HUES48 (cell line): ENCODE results near the gene PLK5.
A peak's percentile ranks its signal among the peaks of the same experiment; 100 is the strongest.

ENCODE experiments used
- H3K27ac ChIP-seq: one replicate; pipeline ENCODE4 v1.7.0; 2013; ENCODE audit warnings: low read depth, low read length, inconsistent platforms
- H3K27me3 ChIP-seq: 2 replicates; pipeline ENCODE4 v1.6.1; 2013; ENCODE audit warnings: mild to moderate bottlenecking, low read length; ENCODE audit not compliant: control insufficient read depth, insufficient read depth
- H3K36me3 ChIP-seq: 2 replicates; pipeline ENCODE4 v1.6.1; 2013; ENCODE audit warnings: low read length; ENCODE audit not compliant: control insufficient read depth, insufficient read depth
- H3K4me1 ChIP-seq: 2 replicates; pipeline ENCODE4 v1.6.1; 2013; ENCODE audit warnings: mild to moderate bottlenecking, low read length; ENCODE audit not compliant: control insufficient read depth, insufficient read depth
- H3K4me3 ChIP-seq: 2 replicates; pipeline ENCODE4 v1.5.1; 2013; ENCODE audit warnings: mild to moderate bottlenecking, low read depth, low read length
- H3K9ac ChIP-seq: 2 replicates; pipeline ENCODE4 v1.6.1; 2013; ENCODE audit warnings: mild to moderate bottlenecking, low read depth, low read length, moderate library complexity
- H3K9me3 ChIP-seq: 2 replicates; pipeline ENCODE4 v1.6.1; 2013; ENCODE audit warnings: low read length; ENCODE audit not compliant: control insufficient read depth, insufficient read depth

PLK5 gene

DNA sequence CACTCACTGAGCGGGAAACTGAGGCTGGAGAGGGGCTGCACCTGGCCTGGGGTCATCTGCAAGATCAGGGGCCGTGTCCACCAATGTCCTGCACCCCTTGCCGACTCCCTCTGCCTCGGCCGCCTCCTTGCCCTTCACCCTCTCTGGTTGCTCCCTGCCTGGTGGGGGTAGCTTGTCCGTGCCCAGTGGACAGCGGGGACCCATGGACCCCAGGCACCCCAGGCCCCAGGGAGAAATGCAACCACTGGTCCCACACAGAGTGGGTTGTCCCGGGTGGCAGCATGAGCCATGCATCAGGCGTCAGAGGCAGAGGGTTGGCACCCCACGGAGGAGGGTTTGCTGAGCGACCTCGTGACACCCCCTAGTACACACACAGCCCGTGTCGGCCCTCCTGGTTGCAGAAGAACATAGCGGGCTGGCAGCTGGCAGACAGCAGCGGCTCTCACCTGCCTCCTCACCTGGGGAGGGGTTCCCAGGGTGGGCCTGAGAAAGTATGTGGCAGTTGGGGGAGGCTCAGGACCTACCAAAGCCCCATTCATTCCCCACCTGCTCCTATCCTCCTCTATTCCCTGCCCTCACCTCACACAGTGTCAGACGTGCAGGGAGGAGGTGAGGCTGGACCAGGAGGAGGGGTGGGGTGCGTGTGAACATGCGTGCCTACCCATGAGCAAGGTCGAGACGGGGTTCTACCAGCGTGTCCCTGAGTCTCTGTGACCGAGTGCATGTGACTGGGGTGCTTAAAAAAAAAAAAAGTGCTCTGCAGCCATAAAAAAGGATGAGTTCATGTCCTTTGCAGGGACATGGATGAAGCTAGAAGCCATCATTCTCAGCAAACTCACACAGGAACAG is 19.7 kb upstream of the PLK5 start:
- Histone ChIP-seq H3K9me3 (no peaks in the 10 kb centered on the region; the same call in 1 of the 2 replicates), H3K4me1 (peaks cover 3% of the 10 kb centered on the region; the same call in 1 of the 2 replicates), H3K9ac (0 out of 2 replicates have a peak overlapping the region, but pooled peaks have one; percentile 25), H3K27me3 (peaks cover 18% of the 10 kb centered on the region), H3K27ac (no peak overlapping the region), H3K4me3 (peak overlapping the region; percentile 45), H3K36me3 (no peaks in the 10 kb centered on the region)

DNA sequence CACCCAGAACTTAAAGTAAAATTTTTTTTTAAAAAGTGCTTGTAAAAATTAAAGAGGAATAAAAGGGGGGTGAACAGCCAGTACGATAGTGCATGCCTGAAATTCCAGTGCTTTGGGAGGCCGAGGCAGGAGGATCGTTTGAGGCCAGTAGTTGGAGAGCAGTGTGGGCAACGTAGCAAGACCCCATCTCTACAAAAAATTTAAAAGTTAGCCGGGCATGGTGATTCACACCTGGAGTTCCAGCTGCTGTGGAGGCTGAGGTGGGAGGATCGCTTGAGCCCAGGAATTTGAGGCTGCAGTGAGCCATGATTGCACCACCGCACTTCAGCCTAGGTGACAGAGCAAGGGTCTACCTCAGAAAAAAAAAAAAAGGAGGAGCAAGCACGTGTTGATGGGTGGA is 18.9 kb upstream of the PLK5 start:
- Histone ChIP-seq H3K27me3 (peaks cover 18% of the 10 kb centered on the region), H3K9ac (no peak overlapping the region), H3K27ac (no peak overlapping the region), H3K9me3 (no peaks in the 10 kb centered on the region; the same call in 1 of the 2 replicates), H3K36me3 (no peaks in the 10 kb centered on the region), H3K4me1 (peaks cover 3% of the 10 kb centered on the region; the same call in 1 of the 2 replicates), H3K4me3 (no peak overlapping the region)

DNA sequence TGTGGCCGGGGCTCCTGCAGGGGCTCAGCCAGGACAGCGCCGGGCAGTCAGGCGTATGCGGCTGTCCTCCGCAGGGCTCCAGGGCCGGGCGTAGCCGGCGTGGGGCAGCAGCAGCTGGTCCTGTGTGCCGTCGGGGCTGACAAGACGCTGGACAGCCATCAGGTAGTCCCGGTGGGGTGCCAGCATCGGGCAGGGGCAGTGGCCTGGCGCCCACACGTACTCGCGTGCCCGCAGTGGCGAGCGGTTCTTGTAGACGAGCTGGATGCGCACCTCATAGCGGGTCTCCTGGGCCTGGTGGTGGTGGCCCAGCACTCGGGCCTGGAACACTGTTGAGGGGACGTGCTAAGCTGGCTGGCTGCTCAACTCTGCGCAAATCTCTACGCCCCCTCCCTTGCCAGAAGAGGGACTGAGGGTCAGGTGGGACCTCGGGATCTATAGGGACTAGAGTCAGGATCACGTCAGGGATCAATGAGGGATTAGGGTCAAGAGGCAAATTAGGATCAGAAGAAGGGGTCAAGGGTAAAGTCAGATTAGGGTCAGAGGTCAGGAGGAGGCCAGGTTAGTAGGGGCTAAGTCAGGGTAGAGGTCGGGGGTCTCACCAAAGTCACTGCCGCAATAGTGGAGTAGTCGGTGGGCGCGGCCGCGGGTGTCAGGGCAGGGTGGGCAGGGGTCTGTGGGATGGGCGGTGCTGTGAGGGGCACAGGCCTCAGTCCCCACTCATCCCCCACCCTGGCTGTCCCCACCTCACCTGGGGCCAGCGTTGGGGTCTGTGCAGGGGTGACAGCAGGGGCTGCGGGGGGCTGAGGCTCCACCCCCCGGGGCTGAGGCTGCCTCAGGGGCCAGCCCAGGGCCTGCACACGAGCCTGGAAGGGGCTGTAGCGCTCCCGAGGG is 17.6 kb upstream of the PLK5 start:
- Histone ChIP-seq H3K36me3 (no peaks in the 10 kb centered on the region), H3K27ac (no peak overlapping the region), H3K4me1 (peaks cover 3% of the 10 kb centered on the region; the same call in 1 of the 2 replicates), H3K4me3 (no peak overlapping the region), H3K9me3 (no peaks in the 10 kb centered on the region), H3K27me3 (peaks cover 19% of the 10 kb centered on the region), H3K9ac (no peak overlapping the region)

DNA sequence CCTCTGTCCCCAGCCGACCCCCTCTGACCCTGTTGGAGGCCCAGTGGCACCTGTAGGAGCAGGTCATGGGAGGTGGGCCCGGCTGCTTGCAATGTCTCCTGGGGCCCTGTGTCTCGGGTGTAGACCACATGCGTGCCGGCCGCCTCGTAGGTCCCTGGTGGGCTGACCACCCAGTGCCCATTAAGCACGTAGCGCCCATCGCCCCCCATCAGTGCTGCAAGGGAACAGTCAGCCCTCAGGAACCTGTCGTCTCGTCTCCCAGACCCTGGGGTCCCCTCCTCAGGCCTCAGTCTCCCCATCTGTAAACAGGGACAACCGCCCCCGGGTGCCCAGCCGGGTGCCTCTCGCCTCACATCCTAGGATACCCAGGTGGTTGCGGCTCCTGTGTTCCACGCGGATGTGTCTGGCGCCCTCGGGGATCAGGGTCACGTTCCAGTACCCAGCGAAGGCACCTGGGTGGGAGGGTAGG is 16.7 kb upstream of the PLK5 start:
- Histone ChIP-seq H3K27ac (peak overlapping the region; percentile 92), H3K36me3 (no peaks in the 10 kb centered on the region), H3K4me1 (peaks cover 3% of the 10 kb centered on the region; the same call in 1 of the 2 replicates), H3K27me3 (peaks cover 28% of the 10 kb centered on the region), H3K9me3 (no peaks in the 10 kb centered on the region), H3K9ac (no peak overlapping the region), H3K4me3 (peak overlapping the region; percentile 79; the same call in 1 of the 2 replicates)

DNA sequence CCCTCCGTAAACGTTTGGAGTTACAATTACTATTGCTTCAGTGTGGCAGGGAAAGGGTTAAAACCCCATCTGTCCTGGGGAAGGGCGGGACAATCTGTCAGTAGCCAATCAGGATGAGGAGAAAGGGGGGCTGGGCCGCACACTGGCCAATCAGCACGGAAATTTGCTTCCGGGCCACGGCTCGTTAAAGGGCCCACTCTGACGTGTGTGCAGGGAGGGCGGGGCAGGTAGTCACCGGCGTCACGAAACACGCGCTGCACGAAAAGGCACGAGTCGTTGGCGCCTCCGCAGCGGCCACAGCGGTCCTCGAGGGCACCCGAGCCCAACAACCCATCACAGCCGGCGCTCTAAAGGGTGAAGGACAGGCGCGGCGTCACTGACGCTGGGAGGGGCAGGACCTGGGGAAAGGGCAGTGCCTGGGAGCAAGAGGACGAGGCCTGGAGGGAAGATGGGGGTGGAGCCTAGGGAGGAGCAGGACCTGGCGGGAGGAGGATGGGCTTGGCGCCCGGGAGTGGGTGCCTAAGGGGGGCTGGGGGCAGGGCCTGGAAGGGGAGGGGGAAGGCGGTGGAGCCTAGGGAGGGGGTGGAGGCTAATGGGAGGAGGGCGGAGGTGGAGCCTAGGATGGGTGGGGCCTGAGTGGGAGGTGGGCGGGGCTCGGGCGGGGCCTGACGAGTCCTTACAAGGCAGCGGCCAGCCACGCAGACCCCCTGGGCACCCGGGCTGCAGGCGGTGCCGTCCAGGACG is 15.9 kb upstream of the PLK5 start:
- H3K9me3 ChIP-seq, result no peaks in the 10 kb centered on the region
- peaks cover 24% of the 10 kb centered on the region for H3K27me3 ChIP-seq
- H3K36me3 ChIP-seq, result no peaks in the 10 kb centered on the region
- peak overlapping the region; percentile 65 for H3K9ac ChIP-seq
- H3K27ac ChIP-seq, result peak overlapping the region; percentile 92
- H3K4me1 ChIP-seq, result peaks cover 3% of the 10 kb centered on the region; the same call in 1 of the 2 replicates
- H3K4me3 ChIP-seq, result peak overlapping the region; percentile 79

DNA sequence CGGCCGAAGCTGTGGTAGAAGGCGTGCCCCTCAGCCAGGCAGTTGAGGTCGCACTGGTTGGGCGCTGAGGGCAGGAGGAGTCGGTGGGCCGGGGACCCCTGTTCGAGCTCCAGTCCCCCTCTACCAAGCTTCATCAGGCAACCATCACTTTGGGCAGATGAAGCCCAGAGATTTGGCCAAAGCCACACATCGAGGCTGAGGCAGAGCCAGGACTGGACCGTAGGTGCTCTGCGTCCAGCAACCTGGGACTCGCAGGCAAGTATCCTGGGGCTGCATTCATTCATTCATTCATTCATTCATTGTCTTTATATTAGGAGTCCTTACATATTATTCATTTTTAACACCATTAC is 15.4 kb upstream of the PLK5 start:
- Histone ChIP-seq H3K4me1 (peaks cover 3% of the 10 kb centered on the region; the same call in 1 of the 2 replicates), H3K4me3 (peak overlapping the region; percentile 56), H3K27ac (no peak overlapping the region), H3K9ac (no peak overlapping the region), H3K9me3 (no peaks in the 10 kb centered on the region), H3K27me3 (peaks cover 19% of the 10 kb centered on the region), H3K36me3 (no peaks in the 10 kb centered on the region)

DNA sequence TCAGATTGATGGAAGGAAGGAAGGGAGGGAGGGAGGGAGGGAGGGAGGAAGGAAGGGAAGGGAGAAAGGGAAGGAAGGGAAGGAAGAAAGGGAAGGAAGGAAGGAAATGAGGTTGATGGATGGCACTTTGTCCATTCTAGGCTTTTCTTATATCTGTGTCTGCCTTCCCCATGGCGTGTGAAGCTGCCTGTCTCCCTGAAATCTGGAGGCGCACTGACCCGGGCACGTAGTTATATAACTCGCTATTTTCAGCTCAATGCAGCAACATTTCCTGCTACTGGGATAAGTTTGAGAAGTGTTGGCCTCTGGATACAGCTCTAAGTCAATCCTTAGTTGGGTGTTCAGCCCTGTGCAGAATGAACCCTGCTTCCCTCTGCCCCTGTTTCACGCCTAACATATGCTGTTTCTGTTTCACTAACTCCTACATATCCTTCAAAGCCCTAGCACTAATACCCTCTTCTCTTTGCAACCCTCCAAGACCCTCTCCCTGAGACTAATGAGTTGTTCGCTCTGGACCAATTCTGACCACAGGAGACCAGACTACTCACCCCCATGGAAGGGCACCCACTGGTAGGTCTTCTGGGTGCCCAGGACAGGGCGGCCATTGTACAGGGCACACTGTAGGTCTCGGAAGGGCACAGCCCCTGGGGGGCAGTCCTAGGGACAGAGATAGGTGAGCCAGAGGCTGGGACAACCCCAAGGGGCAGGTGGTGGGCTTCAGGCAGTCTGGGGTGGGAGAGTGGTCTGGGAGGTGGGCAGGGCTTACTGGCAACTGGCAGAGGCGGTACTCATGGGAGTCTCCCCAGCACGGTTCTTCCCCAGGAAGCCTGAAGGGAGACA is 14.1 kb upstream of the PLK5 start:
- no peak overlapping the region for H3K27ac ChIP-seq
- peaks cover 12% of the 10 kb centered on the region for H3K27me3 ChIP-seq
- H3K4me1 ChIP-seq, result no peaks in the 10 kb centered on the region
- no peak overlapping the region for H3K9ac ChIP-seq
- no peaks in the 10 kb centered on the region for H3K9me3 ChIP-seq
- H3K36me3 ChIP-seq, result no peaks in the 10 kb centered on the region
- H3K4me3 ChIP-seq, result no peak overlapping the region

DNA sequence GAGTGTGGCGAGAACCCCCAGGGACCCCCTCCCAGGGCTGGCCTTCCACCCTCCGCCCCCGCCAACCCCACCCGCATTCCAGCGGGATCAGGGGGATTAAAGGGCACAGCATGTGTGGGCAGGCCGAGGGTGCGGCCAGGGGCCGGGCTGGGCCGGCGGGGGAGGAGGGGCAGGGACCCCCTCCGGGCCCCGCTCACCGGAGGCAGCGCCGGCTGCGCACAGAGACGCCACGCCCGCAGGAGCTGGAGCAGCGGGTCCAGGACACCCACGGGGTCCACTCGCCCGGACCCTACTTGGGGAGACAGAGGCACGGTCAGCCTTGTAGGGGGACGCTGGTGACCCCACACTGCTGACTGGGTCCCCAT is 13.5 kb upstream of the PLK5 start:
- Histone ChIP-seq H3K36me3 (no peaks in the 10 kb centered on the region), H3K9ac (no peak overlapping the region), H3K27ac (no peak overlapping the region), H3K9me3 (no peaks in the 10 kb centered on the region), H3K27me3 (peaks cover 15% of the 10 kb centered on the region), H3K4me3 (no peak overlapping the region), H3K4me1 (no peaks in the 10 kb centered on the region)

DNA sequence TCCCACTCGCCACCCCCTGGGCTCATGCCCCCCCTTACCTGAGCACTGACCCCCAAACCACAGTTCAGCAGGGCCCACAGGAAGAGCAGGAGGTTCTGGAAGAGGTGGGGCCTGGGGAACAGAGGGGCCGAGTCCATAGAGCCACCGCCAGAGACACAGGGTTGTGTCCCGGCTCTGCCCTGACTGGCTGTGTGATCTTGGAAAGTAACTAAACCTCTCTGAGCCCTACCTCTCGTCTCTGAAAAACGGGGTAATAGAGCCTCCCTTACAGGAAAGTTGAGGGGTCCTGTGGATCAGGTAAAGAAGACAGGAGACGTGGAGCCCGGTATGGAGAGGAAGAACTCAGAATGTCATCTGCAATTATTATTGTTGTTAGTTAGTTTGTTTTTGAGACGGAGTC is 13.1 kb upstream of the PLK5 start:
- Histone ChIP-seq H3K9me3 (no peaks in the 10 kb centered on the region), H3K27me3 (peaks cover 15% of the 10 kb centered on the region), H3K27ac (no peak overlapping the region), H3K9ac (no peak overlapping the region), H3K36me3 (no peaks in the 10 kb centered on the region), H3K4me3 (no peak overlapping the region), H3K4me1 (no peaks in the 10 kb centered on the region)
